GM18502 (cell line): ENCODE data around the gene FAM234A.
"Not testable (repeated sequence)": the region's sequence is repeated elsewhere in the genome, so short reads cannot be mapped to it uniquely, and the experiment has no call there.

ENCODE experiments used
- ATAC-seq: cut with Tn5 transposase; IDR thresholded peaks from one replicate; pipeline ENCODE4 v1.9.1; 2021; ENCODE audit warnings: mild to moderate bottlenecking; ENCODE audit not compliant: unreplicated experiment, poor library complexity

The FAM234A gene

GRCh38 chr16:230351-230750, 4.3 kb upstream of the FAM234A start:
- ATAC-seq = not testable (repeated sequence)

- no peak for ATAC-seq
Measured at GRCh38 chr16:230949-231348, 3.7 kb upstream of the FAM234A start.

GRCh38 chr16:239948-240277, 5.3 kb downstream of the FAM234A start:
- ATAC-seq = no peak

GRCh38 chr16:240559-240958, 5.9 kb downstream of the FAM234A start:
- no peak for ATAC-seq

GRCh38 chr16:242281-242680, 7.7 kb downstream of the FAM234A start:
- ATAC-seq = no peak

- ATAC-seq = no peak
Measured at GRCh38 chr16:243348-243747, 8.7 kb downstream of the FAM234A start.

- no peak for ATAC-seq
Measured at GRCh38 chr16:245105-245504, 10.5 kb downstream of the FAM234A start.

GRCh38 chr16:247027-247426, 12.4 kb downstream of the FAM234A start:
- ATAC-seq = no peak

GRCh38 chr16:249431-249830, 14.8 kb downstream of the FAM234A start:
- ATAC-seq = no peak

GRCh38 chr16:252366-253337, 18.0 kb downstream of the FAM234A start:
- ATAC-seq = peak; percentile 48

- no peak for ATAC-seq
Measured at GRCh38 chr16:253833-254232, 19.2 kb downstream of the FAM234A start.

- no peak for ATAC-seq
Measured at GRCh38 chr16:254461-254860, 19.8 kb downstream of the FAM234A start.

GRCh38 chr16:255183-255582, 20.6 kb downstream of the FAM234A start:
- ATAC-seq = no peak

- not testable (repeated sequence) for ATAC-seq
Measured at GRCh38 chr16:258091-258490, 23.5 kb downstream of the FAM234A start.

GRCh38 chr16:259226-259625, 24.6 kb downstream of the FAM234A start:
- no peak for ATAC-seq

GRCh38 chr16:259814-260253, 25.2 kb downstream of the FAM234A start:
- no peak for ATAC-seq

GRCh38 chr16:260326-260725, 25.7 kb downstream of the FAM234A start:
- no peak for ATAC-seq

GRCh38 chr16:261031-261691, 26.5 kb downstream of the FAM234A start:
- ATAC-seq = no peak

- ATAC-seq = no peak
Measured at GRCh38 chr16:262121-262745, 27.6 kb downstream of the FAM234A start.

GRCh38 chr16:263182-263774, 28.7 kb downstream of the FAM234A start:
- no peak for ATAC-seq

- ATAC-seq = no peak
Measured at GRCh38 chr16:263944-264343, 29.3 kb downstream of the FAM234A start.
